Bronchial epithelial cell (primary cell): ENCODE measurements around the gene UTP14C. TPM values are rescaled to one million over a fixed set of nuclear protein-coding genes. Genes with fewer than 3 reads are reported as not detected.

Experiments
- DNase-seq: peaks from one replicate; pipeline ENCODE4 v3.0.0-alpha.2; 2010; ENCODE audit warnings: low read depth
- FAIRE-seq: peaks from 2 replicates; lab custom pipeline; 2011; peaks lifted over from hg19 to GRCh38; lab: Jason Lieb, UNC
- H3K27me3 ChIP-seq: 2 replicates; pipeline ENCODE4 v1.5.1; 2011; ENCODE audit warnings: low read length; ENCODE audit not compliant: control insufficient read depth, insufficient read depth
- H3K36me3 ChIP-seq: 2 replicates; pipeline ENCODE4 v1.5.1; 2011; ENCODE audit warnings: low read length; ENCODE audit not compliant: control insufficient read depth, insufficient read depth
- H3K4me3 ChIP-seq: 2 replicates; pipeline ENCODE4 v1.5.1; 2011; ENCODE audit warnings: mild to moderate bottlenecking, low read depth, low read length, control low read depth
- CTCF ChIP-seq: IDR thresholded peaks from 2 replicates; pipeline ENCODE4 v1.5.1; 2011; ENCODE audit warnings: mild to moderate bottlenecking, moderate library complexity, low read length, control low read depth, inconsistent platforms; ENCODE audit not compliant: insufficient read depth, severe bottlenecking
- total RNA-seq: library from RNA; depleted of rRNA; stranded (reverse); fragments of >200 nt; gene quantifications from 2 replicates; pipeline ENCODE4 v1.2.1, GENCODE V29; 2014

Gene UTP14C
- total RNA-seq, 1 donor from 2014 or later, result 10.8 TPM

DNA sequence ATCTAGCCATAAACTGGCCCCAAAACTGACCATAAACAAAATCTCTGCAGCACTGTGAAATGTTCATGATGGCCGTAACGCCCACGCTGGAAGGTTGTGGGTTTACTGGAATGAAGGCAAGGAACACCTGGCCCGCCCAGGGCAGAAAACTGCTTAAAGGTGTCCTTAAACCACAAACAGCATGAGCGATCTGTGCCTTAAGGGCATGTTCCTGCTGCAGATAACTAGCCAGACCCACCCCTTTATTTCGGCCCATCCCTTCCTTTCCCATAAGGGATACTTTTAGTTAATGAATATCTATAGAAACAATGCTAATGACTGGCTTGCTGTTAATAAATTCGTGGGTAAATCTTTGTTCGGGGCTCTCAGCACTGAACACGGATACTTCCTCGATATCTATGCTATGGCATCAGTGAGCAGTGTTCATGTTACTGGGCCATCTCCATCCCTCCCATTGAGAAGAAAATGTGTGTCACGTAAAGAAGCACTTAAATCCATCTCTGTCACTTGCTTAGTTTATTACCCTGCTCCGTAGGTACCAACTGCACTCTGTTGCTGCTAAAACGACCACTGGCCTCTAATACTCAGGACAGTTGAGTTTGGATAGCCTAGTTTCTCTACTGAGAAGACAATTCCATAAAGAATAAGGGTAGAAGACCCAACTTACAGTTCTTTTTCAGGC, 18.5 kb upstream of the UTP14C start:
- FAIRE-seq (no peak), DNase-seq (no peak)
- TF ChIP-seq CTCF, result no peak
- no peaks in the 10 kb centered on the region for H3K27me3 ChIP-seq
- H3K4me3 ChIP-seq, result no peak overlapping the region
- no peaks in the 10 kb centered on the region for H3K36me3 ChIP-seq

- Histone ChIP-seq H3K4me3 (no peak overlapping the region), H3K27me3 (no peaks in the 10 kb centered on the region), H3K36me3 (no peaks in the 10 kb centered on the region)
- no peak for FAIRE-seq
- no peak for DNase-seq
- TF ChIP-seq CTCF, result no peak
Observed at GRCh38 chr13:52006523-52007245, 17.8 kb upstream of the UTP14C start.

DNA sequence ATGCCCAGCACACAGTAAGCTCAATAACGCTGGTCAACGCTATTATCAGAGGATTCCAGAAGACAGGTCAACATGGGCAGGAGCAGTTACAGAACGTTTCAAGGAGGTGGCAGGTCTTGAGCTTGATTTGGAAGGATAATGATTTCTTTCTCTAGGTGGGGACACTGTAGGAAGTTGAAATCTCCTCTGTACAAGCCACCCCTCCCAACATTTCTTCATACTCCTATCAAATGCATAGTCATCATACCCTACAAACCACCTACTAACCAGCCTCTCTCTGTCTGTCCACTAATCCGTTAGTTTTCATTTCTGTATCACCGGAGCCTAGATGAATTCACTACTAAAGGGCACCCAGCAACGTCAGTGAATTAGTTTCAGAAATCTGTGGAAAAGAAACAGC, 14.5 kb upstream of the UTP14C start:
- TF ChIP-seq CTCF, result no peak
- no peaks in the 10 kb centered on the region for H3K27me3 ChIP-seq
- FAIRE-seq, result no peak
- no peaks in the 10 kb centered on the region for H3K36me3 ChIP-seq
- H3K4me3 ChIP-seq, result no peak overlapping the region
- no peak for DNase-seq

DNA sequence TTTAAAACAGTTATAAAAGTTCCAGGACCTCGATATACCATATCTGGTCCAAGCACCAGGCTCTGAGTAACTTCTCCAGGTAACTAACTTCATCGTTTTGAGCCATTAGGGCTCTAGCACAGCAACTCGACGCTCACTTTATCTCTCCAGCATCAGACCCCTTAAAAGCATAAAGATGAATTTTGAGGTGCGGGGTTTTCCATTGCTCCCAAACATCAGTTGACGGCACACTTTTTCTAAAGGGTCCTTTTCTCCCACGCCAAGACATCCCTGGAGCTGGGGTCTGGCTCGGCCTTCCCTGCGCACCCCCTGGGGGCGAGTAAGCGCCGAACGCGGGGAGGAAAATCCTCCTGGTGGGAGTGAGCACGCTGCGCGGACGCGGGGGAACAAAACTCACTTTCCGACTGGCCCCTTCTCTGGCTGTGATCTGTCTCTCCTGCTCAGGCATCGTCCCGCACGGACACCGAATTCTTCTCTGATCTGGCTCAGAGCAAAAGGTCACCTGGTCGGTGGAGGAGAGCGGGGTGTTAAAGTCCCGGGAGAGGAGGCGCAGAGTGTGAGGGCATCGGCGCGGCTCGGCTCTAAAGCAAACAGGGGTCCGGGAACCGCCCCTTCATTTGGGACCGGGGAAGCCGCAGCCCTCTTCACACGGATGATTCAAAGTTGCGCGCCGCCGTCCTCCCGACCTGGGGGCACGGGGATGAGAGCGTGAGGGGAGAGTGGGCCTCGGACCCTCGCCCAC, 13.4 kb upstream of the UTP14C start, which contains the start of gene ATP7B:
Gene ATP7B (minus strand): TSS at position 561 of the 742 bp plus-strand sequence. CDS start 113 bp downstream, at position 448.
- DNase-seq, result no peak

More for the DNA sequence above, 13.4 kb upstream of the UTP14C start, which contains the start of gene ATP7B:
- Histone ChIP-seq H3K27me3 (no peaks in the 10 kb centered on the region), H3K4me3 (peak within 1 kb of the TSS; percentile 97), H3K36me3 (no peaks in the 10 kb centered on the region)
- peak; percentile 20 for TF ChIP-seq CTCF
- no peak for FAIRE-seq
